ENCODE results near the gene PCDH8.

PCDH8 gene

GRCh38 chr13:52812941-52813340 lies 35.5 kb downstream of the PCDH8 start:
- no peak for DNase-seq

GRCh38 chr13:52811841-52812240 lies 36.6 kb downstream of the PCDH8 start:
- no peak for DNase-seq

GRCh38 chr13:52810526-52810925 lies 37.9 kb downstream of the PCDH8 start:
- no peak for DNase-seq

GRCh38 chr13:52810011-52810410 lies 38.4 kb downstream of the PCDH8 start:
- no peak for DNase-seq

GRCh38 chr13:52809310-52809769 lies 39.1 kb downstream of the PCDH8 start:
- DNase-seq: peak; percentile 27

GRCh38 chr13:52808842-52809219 lies 39.6 kb downstream of the PCDH8 start:
- no peak for DNase-seq

- no peak for DNase-seq
These were observed 42.4 kb downstream of the PCDH8 start for GRCh38 chr13:52806029-52806428.

GRCh38 chr13:52804202-52804641 lies 44.2 kb downstream of the PCDH8 start:
- DNase-seq: no peak

GRCh38 chr13:52800856-52801255 lies 47.6 kb downstream of the PCDH8 start:
- no peak for DNase-seq

- no peak for DNase-seq
These were observed 49.5 kb downstream of the PCDH8 start for GRCh38 chr13:52798770-52799430.

- no peak for DNase-seq
These were observed 51.3 kb downstream of the PCDH8 start for GRCh38 chr13:52797176-52797575.

GRCh38 chr13:52794589-52794988 lies 53.9 kb downstream of the PCDH8 start:
- DNase-seq: no peak

GRCh38 chr13:52793515-52794061 lies 54.9 kb downstream of the PCDH8 start:
- no peak for DNase-seq

Data from CD4-positive, alpha-beta T cell treated with Interleukin-21 for 1 hour (primary cell).